A673 (cell line): ENCODE measurements around the gene FSIP1.

Source experiments
- CTCF ChIP-seq: fragments of 300-800, 200-600 bp; sonication (generic); conservative IDR thresholded peaks from 2 replicates; pipeline ENCODE4 v1.5.1; 2017; ENCODE audit warnings: low read depth, mild to moderate bottlenecking, antibody characterized with exemption, low read length, moderate library complexity, mixed read lengths
- EZH2 ChIP-seq: fragments of 200-600 bp; sonication (generic); IDR thresholded peaks from 2 replicates; pipeline ENCODE4 v1.6.1; 2017; ENCODE audit warnings: borderline replicate concordance, low read depth, mild to moderate bottlenecking, mixed read lengths, antibody characterized with exemption, low read length; ENCODE audit not compliant: poor library complexity, severe bottlenecking

GRCh38 chr15:39778021-39778420 lies 4.6 kb downstream of the FSIP1 start:
- TF ChIP-seq EZH2: no peak
- no peak for TF ChIP-seq CTCF
